GM10248 (cell line): ENCODE results near the gene ANLN.

Experiments used
- CTCF ChIA-PET: fragments of 300-600 bp; sonication (Branson Sonifier 250); formaldehyde crosslinking; extraction: SDS; loops from one replicate; lab custom pipeline; 2021; ENCODE audit warnings: antibody characterized with exemption; lab: Yijun Ruan, JAX
- POLR2A ChIA-PET: fragments of 350-650 bp; sonication (Branson Sonifier 250); formaldehyde crosslinking; extraction: SDS; loops from one replicate; lab custom pipeline; 2020; ENCODE audit warnings: antibody characterized with exemption; lab: Yijun Ruan, JAX
- DNase-seq: peaks from one replicate; pipeline ENCODE4 v3.0.0; 2012; ENCODE audit errors: extremely low spot score
- CTCF ChIP-seq: IDR thresholded peaks from 2 replicates; pipeline ENCODE4 v1.5.1; 2012; ENCODE audit warnings: mild to moderate bottlenecking, low read depth; ENCODE audit errors: extremely low read depth, missing control alignments, control extremely low read depth

The ANLN gene

GRCh38 chr7:36453769-36454168, 64.1 kb downstream of the ANLN start:
- DNase-seq: no peak
- ChIA-PET CTCF (interaction anchor here (1.6 to 2.9 kb wide), 3 partner anchors 11 to 19 kb away, joined by 4 to 12 read pairs (median 7); no protein-coding TSS in a partner anchor), POLR2A (no interaction called here)
- TF ChIP-seq CTCF: no peak

- DNase-seq: no peak
- ChIA-PET POLR2A (no interaction called here), CTCF (interaction anchor here (1.0 to 2.3 kb wide), 4 partner anchors 14 to 726 kb away, joined by 3 to 7 read pairs (median 5); no protein-coding TSS in a partner anchor)
- no peak for TF ChIP-seq CTCF
These were observed 66.0 kb downstream of the ANLN start for GRCh38 chr7:36455646-36456045.

- no peak for DNase-seq
- POLR2A ChIA-PET: no interaction called here
- TF ChIP-seq CTCF: no peak
- CTCF ChIA-PET: interaction anchor here (1.0 to 2.3 kb wide), 3 partner anchors 14 to 17 kb away, joined by 3 to 7 read pairs (median 7); no protein-coding TSS in a partner anchor
These were observed 66.5 kb downstream of the ANLN start for GRCh38 chr7:36456138-36456537.

GRCh38 chr7:36456548-36456947, 66.9 kb downstream of the ANLN start:
- CTCF ChIA-PET: interaction anchor here (2.2 kb wide), 1 partner anchor 16 kb away, joined by 7 read pairs; no protein-coding TSS in a partner anchor
- POLR2A ChIA-PET: no interaction called here
- no peak for DNase-seq
- TF ChIP-seq CTCF: no peak

- ChIA-PET CTCF (interaction anchor here (1.2 to 2.1 kb wide), 4 partner anchors 11 to 18 kb away, joined by 4 to 9 read pairs (median 5); no protein-coding TSS in a partner anchor), POLR2A (no interaction called here)
- no peak for TF ChIP-seq CTCF
- no peak for DNase-seq
These were observed 69.7 kb downstream of the ANLN start for GRCh38 chr7:36459236-36459960.

GRCh38 chr7:36460811-36461429, 71.3 kb downstream of the ANLN start:
- ChIA-PET CTCF (interaction anchor here (1.2 to 2.1 kb wide), 7 partner anchors 10 to 210 kb away, joined by 3 to 9 read pairs (median 4); no protein-coding TSS in a partner anchor), POLR2A (no interaction called here)
- no peak for TF ChIP-seq CTCF
- DNase-seq: no peak
